SU-DHL-6 (cell line): ENCODE results near the gene PSAPL1.

Source experiments
- H2AFZ ChIP-seq: fragments of 200-600 bp; sonication (generic); 2 replicates; pipeline ENCODE4 v1.6.1; 2014; ENCODE audit warnings: low read depth, mild to moderate bottlenecking, moderate library complexity, mixed read lengths, antibody characterized with exemption, low read length; ENCODE audit not compliant: severe bottlenecking
- H3F3A ChIP-seq: fragments of 200-600 bp; shearing (Covaris generic); 2 replicates; pipeline ENCODE4 v1.6.0; 2016; ENCODE audit warnings: antibody characterized with exemption, mild to moderate bottlenecking; ENCODE audit not compliant: insufficient read depth
- H3K27ac ChIP-seq: fragments of 200-600 bp; sonication (generic); 2 replicates; pipeline ENCODE4 v1.5.1; 2016; ENCODE audit warnings: low read depth, mild to moderate bottlenecking, low read length, moderate library complexity, mixed read lengths
- H3K27me3 ChIP-seq: fragments of 200-600 bp; sonication (generic), shearing (Covaris generic); 2 replicates; pipeline ENCODE4 v1.6.0; 2014; ENCODE audit warnings: mild to moderate bottlenecking, low read length
- H3K36me3 ChIP-seq: fragments of 200-600 bp; sonication (generic); 2 replicates; pipeline ENCODE4 v1.6.1; 2014; ENCODE audit warnings: mild to moderate bottlenecking, low read length, mixed read lengths
- H3K4me2 ChIP-seq: fragments of 300-600, 200-600 bp; shearing (Covaris generic), sonication (generic); 2 replicates; pipeline ENCODE4 v1.6.0; 2014; ENCODE audit warnings: low read length, low read depth, mild to moderate bottlenecking; ENCODE audit not compliant: poor library complexity, severe bottlenecking
- H3K4me3 ChIP-seq: fragments of 200-600 bp; sonication (generic); 2 replicates; pipeline ENCODE4 v1.5.1; 2014; ENCODE audit warnings: antibody characterized with exemption, low read length, mild to moderate bottlenecking, mixed read lengths; ENCODE audit not compliant: insufficient read depth, poor library complexity, severe bottlenecking
- H3K79me2 ChIP-seq: fragments of 200-600 bp; sonication (generic); 2 replicates; pipeline ENCODE4 v1.6.1; 2014; ENCODE audit warnings: mild to moderate bottlenecking, low read length, moderate library complexity; ENCODE audit not compliant: insufficient read depth
- H3K9ac ChIP-seq: fragments of 200-600 bp; sonication (generic); 2 replicates; pipeline ENCODE4 v1.7.0; 2014; ENCODE audit warnings: mild to moderate bottlenecking, low read length
- H3K9me2 ChIP-seq: fragments of 200-600 bp; sonication (generic); replicated peaks from 2 replicates; pipeline ENCODE4 v1.6.1; 2014; ENCODE audit warnings: low read length; ENCODE audit not compliant: insufficient read depth
- H3K9me3 ChIP-seq: fragments of 200-600 bp; sonication (generic); 2 replicates; pipeline ENCODE4 v1.6.1; 2014; ENCODE audit warnings: low read length, mixed read lengths; ENCODE audit not compliant: insufficient read depth
- H4K20me1 ChIP-seq: fragments of 200-600 bp; sonication (generic); 2 replicates; pipeline ENCODE4 v1.6.1; 2014; ENCODE audit warnings: low read depth, mild to moderate bottlenecking, antibody characterized with exemption, low read length, moderate library complexity, mixed read lengths
- CTCF ChIP-seq: fragments of 200-600 bp; sonication (generic); IDR thresholded peaks from one replicate; pipeline ENCODE4 v1.5.1; 2017; ENCODE audit warnings: antibody characterized with exemption, mild to moderate bottlenecking, low read length, moderate library complexity; ENCODE audit not compliant: insufficient read depth, poor library complexity, severe bottlenecking
- EZH2phosphoT487 ChIP-seq: fragments of 200-600 bp; sonication (generic), shearing (Covaris generic); conservative IDR thresholded peaks from 2 replicates; pipeline ENCODE4 v1.6.1; 2018; ENCODE audit warnings: mild to moderate bottlenecking, antibody characterized with exemption, low read length, moderate library complexity, mixed read lengths

PSAPL1 gene

GRCh38 chr4:7381221-7381889 lies 53.4 kb downstream of the PSAPL1 start:
- no peaks in the 10 kb centered on the region for H3K36me3 ChIP-seq
- no peak overlapping the region for H2AFZ ChIP-seq
- no peaks in the 10 kb centered on the region for H3K79me2 ChIP-seq
- no peak overlapping the region for H3K27ac ChIP-seq
- no peak overlapping the region for H3K9ac ChIP-seq
- no peaks in the 10 kb centered on the region for H4K20me1 ChIP-seq
- no peaks in the 10 kb centered on the region for H3K27me3 ChIP-seq
- H3F3A ChIP-seq, result no peaks in the 10 kb centered on the region
- H3K9me2 ChIP-seq, result no peaks in the 10 kb centered on the region
- H3K4me3 ChIP-seq, result no peak overlapping the region
- H3K9me3 ChIP-seq, result no peaks in the 10 kb centered on the region
- TF ChIP-seq CTCF, result no peak
- TF ChIP-seq EZH2phosphoT487, result no peak
- H3K4me2 ChIP-seq, result no peak overlapping the region
